HepG2 (cell line): ENCODE results near the gene ANTKMT. TPM values are rescaled to one million over a fixed set of nuclear protein-coding genes. Genes with fewer than 3 reads are reported as not detected.

Experiments used
- CBFB ChIP-seq: sonication (generic); formaldehyde crosslinking; IDR thresholded peaks from 2 replicates; pipeline ENCODE4 v1.4.0; 2020; ENCODE audit warnings: missing genetic modification reagents
- CBX5 ChIP-seq: sonication (generic); formaldehyde crosslinking; IDR thresholded peaks from 2 replicates; pipeline ENCODE4 v1.4.0; 2020; ENCODE audit warnings: missing genetic modification reagents, borderline replicate concordance
- DR1 ChIP-seq: sonication (generic); formaldehyde crosslinking; IDR thresholded peaks from 2 replicates; pipeline ENCODE4 v1.8.0; 2021; ENCODE audit warnings: mild to moderate bottlenecking, missing genetic modification reagents, inconsistent platforms
- ESRRA ChIP-seq: sonication (generic); formaldehyde crosslinking; IDR thresholded peaks from 2 replicates; pipeline ENCODE4 v1.5.1; 2020; ENCODE audit warnings: mild to moderate bottlenecking, low read depth, missing genetic modification reagents
- NCOA5 ChIP-seq: sonication (generic); formaldehyde crosslinking; IDR thresholded peaks from 2 replicates; pipeline ENCODE4 v1.4.0; 2020; ENCODE audit warnings: missing genetic modification reagents
- NKX3-1 ChIP-seq: sonication (generic); formaldehyde crosslinking; IDR thresholded peaks from 2 replicates; pipeline ENCODE4 v1.5.0; 2020; ENCODE audit warnings: missing genetic modification reagents
- NR2C2 ChIP-seq: sonication (generic); formaldehyde crosslinking; IDR thresholded peaks from 2 replicates; pipeline ENCODE4 v1.4.0; 2020; ENCODE audit warnings: missing genetic modification reagents, mild to moderate bottlenecking, moderate library complexity, borderline replicate concordance
- NR2F2 ChIP-seq: IDR thresholded peaks from 2 replicates; pipeline ENCODE4 v1.6.1; 2012; ENCODE audit warnings: low read depth, inconsistent platforms, borderline replicate concordance
- POGZ ChIP-seq: sonication (generic); formaldehyde crosslinking; IDR thresholded peaks from 2 replicates; pipeline ENCODE4 v1.4.0; 2020; ENCODE audit warnings: mild to moderate bottlenecking, missing genetic modification reagents
- RAD21 ChIP-seq: fragments of 450-650 bp; formaldehyde crosslinking; IDR thresholded peaks from 2 replicates; pipeline ENCODE4 v1.5.0; 2020; ENCODE audit warnings: mild to moderate bottlenecking
- SAFB2 ChIP-seq: sonication (generic); formaldehyde crosslinking; IDR thresholded peaks from 2 replicates; pipeline ENCODE4 v1.5.1; 2020; ENCODE audit warnings: missing genetic modification reagents, low read depth, mild to moderate bottlenecking, borderline replicate concordance
- SP2 ChIP-seq: sonication (generic); formaldehyde crosslinking; IDR thresholded peaks from 2 replicates; pipeline ENCODE4 v1.5.1; 2020; ENCODE audit warnings: mild to moderate bottlenecking, missing genetic modification reagents
- ZFP1 ChIP-seq: IDR thresholded peaks from 2 replicates; pipeline ENCODE4 v1.6.1; 2016
- ZNF17 ChIP-seq: sonication (generic); formaldehyde crosslinking; IDR thresholded peaks from 2 replicates; pipeline ENCODE4 v1.5.0; 2020; ENCODE audit warnings: mild to moderate bottlenecking, missing genetic modification reagents
- ZNF251 ChIP-seq: sonication (generic); formaldehyde crosslinking; IDR thresholded peaks from 2 replicates; pipeline ENCODE4 v1.9.0; 2021; ENCODE audit warnings: mild to moderate bottlenecking, missing genetic modification reagents
- ZNF260 ChIP-seq: sonication (generic); formaldehyde crosslinking; IDR thresholded peaks from 2 replicates; pipeline ENCODE4 v1.4.0; 2020; ENCODE audit warnings: missing genetic modification reagents, low read depth, mild to moderate bottlenecking, borderline replicate concordance
- ZNF275 ChIP-seq: sonication (generic); formaldehyde crosslinking; IDR thresholded peaks from 2 replicates; pipeline ENCODE4 v1.8.0; 2022; ENCODE audit warnings: missing genetic modification reagents, mild to moderate bottlenecking, inconsistent platforms, borderline replicate concordance
- ZNF317 ChIP-seq: sonication (generic); formaldehyde crosslinking; IDR thresholded peaks from 2 replicates; pipeline ENCODE4 v1.5.0; 2020; ENCODE audit warnings: mild to moderate bottlenecking, missing genetic modification reagents
- ZNF530 ChIP-seq: sonication (generic); formaldehyde crosslinking; IDR thresholded peaks from 2 replicates; pipeline ENCODE4 v1.5.0; 2020; ENCODE audit warnings: low read depth, mild to moderate bottlenecking, missing genetic modification reagents
- ZNF607 ChIP-seq: sonication (generic); formaldehyde crosslinking; IDR thresholded peaks from 2 replicates; pipeline ENCODE4 v1.5.1; 2020; ENCODE audit warnings: missing genetic modification reagents, mild to moderate bottlenecking, borderline replicate concordance
- ZNF841 ChIP-seq: sonication (generic); formaldehyde crosslinking; IDR thresholded peaks from 2 replicates; pipeline ENCODE4 v1.8.1; 2023; ENCODE audit warnings: missing genetic modification reagents, borderline replicate concordance
- polyA plus RNA-seq, 8 experiments: library from polyadenylated mRNA; depleted of rRNA in 3 of 8; stranded (reverse) in 7 of 8; unstranded in 1 of 8; fragments of >200 nt; fragmentation: Illumina TruSeq in 4 of 8; extraction: Trizol in 4 of 8; gene quantifications; 2 replicates each; pipeline versions ENCODE4 v1.2.1 to v1.2.3, GENCODE V29; 2011 to 2016; ENCODE audit warnings: low read depth in 4 of 8, missing spikeins in 1 of 8, mixed read lengths in 1 of 8; ENCODE audit not compliant: insufficient read depth in 1 of 8
- total RNA-seq, 5 experiments: library from RNA; depleted of rRNA; stranded (reverse); fragments of >200 nt; fragmentation: Illumina TruSeq; extraction: Trizol; gene quantifications; 2 replicates each; pipeline ENCODE4 v1.2.3, GENCODE V29; 2016; ENCODE audit warnings: low read depth in 1 of 5
- TF ChIP-seq, protein P1 (sequence below): sonication (generic); formaldehyde crosslinking; IDR thresholded peaks from 2 replicates; pipeline ENCODE4 v1.8.0; 2022; ENCODE audit warnings: mild to moderate bottlenecking, missing genetic modification reagents; ENCODE audit not compliant: insufficient replicate concordance
- TF ChIP-seq, protein P2 (sequence below): sonication (generic); formaldehyde crosslinking; IDR thresholded peaks from 2 replicates; pipeline ENCODE4 v1.5.0; 2020; ENCODE audit warnings: missing genetic modification reagents, mild to moderate bottlenecking, borderline replicate concordance
- TF ChIP-seq, protein P3 (sequence below): sonication (generic); formaldehyde crosslinking; conservative IDR thresholded peaks from 2 replicates; pipeline ENCODE4 v1.4.0; 2020; ENCODE audit warnings: missing genetic modification reagents

ANTKMT gene
- total and polyA plus RNA-seq, 2 of the 13 experiments (the other 11 are each of a cell fraction or from before 2014, with no cell fraction given), result 7.5 to 47.8 TPM

GRCh38 chr16:679814-680624 lies 40.9 kb upstream of the ANTKMT start, which contains the start of gene STUB1 (continued):
- TF ChIP-seq ESRRA (CRISPR knock-in tag) (no peak), ZNF275 (no peak), NCOA5 (no peak), NKX3-1 (CRISPR knock-in tag) (0 out of 2 replicates have a peak, but pooled peaks have one; percentile 40), ZNF841 (CRISPR knock-in tag) (no peak), SAFB2 (no peak), SP2 (CRISPR knock-in tag) (peak; percentile 82), POGZ (CRISPR knock-in tag) (no peak), ZNF251 (CRISPR knock-in tag) (no peak), NR2F2 (no peak), CBFB (CRISPR knock-in tag) (no peak), ZNF607 (0 out of 2 replicates have a peak, but pooled peaks have one; percentile 62), CBX5 (no peak), NR2C2 (no peak), ZFP1 (CRISPR knock-in tag) (no peak), ZNF17 (CRISPR knock-in tag) (no peak), DR1 (CRISPR knock-in tag) (no peak), ZNF530 (no peak), RAD21 (CRISPR knock-in tag) (peak; percentile 50; the same call in 1 of the 2 replicates), ZNF260 (CRISPR knock-in tag) (no peak), ZNF317 (CRISPR knock-in tag) (no peak)
- TF ChIP-seq, protein P1, sequence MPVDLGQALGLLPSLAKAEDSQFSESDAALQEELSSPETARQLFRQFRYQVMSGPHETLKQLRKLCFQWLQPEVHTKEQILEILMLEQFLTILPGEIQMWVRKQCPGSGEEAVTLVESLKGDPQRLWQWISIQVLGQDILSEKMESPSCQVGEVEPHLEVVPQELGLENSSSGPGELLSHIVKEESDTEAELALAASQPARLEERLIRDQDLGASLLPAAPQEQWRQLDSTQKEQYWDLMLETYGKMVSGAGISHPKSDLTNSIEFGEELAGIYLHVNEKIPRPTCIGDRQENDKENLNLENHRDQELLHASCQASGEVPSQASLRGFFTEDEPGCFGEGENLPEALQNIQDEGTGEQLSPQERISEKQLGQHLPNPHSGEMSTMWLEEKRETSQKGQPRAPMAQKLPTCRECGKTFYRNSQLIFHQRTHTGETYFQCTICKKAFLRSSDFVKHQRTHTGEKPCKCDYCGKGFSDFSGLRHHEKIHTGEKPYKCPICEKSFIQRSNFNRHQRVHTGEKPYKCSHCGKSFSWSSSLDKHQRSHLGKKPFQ (CRISPR knock-in tag), result no peak
- TF ChIP-seq, protein P2, sequence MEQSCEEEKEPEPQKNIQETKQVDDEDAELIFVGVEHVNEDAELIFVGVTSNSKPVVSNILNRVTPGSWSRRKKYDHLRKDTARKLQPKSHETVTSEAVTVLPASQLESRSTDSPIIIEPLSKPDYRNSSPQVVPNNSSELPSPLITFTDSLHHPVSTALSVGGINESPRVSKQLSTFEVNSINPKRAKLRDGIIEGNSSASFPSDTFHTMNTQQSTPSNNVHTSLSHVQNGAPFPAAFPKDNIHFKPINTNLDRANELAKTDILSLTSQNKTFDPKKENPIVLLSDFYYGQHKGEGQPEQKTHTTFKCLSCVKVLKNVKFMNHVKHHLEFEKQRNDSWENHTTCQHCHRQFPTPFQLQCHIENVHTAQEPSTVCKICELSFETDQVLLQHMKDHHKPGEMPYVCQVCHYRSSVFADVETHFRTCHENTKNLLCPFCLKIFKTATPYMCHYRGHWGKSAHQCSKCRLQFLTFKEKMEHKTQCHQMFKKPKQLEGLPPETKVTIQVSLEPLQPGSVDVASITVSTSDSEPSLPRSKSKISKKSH, result no peak
- TF ChIP-seq, protein P3, sequence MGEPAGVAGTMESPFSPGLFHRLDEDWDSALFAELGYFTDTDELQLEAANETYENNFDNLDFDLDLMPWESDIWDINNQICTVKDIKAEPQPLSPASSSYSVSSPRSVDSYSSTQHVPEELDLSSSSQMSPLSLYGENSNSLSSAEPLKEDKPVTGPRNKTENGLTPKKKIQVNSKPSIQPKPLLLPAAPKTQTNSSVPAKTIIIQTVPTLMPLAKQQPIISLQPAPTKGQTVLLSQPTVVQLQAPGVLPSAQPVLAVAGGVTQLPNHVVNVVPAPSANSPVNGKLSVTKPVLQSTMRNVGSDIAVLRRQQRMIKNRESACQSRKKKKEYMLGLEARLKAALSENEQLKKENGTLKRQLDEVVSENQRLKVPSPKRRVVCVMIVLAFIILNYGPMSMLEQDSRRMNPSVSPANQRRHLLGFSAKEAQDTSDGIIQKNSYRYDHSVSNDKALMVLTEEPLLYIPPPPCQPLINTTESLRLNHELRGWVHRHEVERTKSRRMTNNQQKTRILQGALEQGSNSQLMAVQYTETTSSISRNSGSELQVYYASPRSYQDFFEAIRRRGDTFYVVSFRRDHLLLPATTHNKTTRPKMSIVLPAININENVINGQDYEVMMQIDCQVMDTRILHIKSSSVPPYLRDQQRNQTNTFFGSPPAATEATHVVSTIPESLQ (CRISPR knock-in tag), result no peak
